Measurements from ENCODE around the gene ALG1.

ALG1 gene

GRCh38 chr16:5026664-5027063, 45.0 kb upstream of the ALG1 start:
- Histone ChIP-seq H3K27me3 (ENCODE audit: insufficient read depth, low read depth) (no peaks in the 10 kb centered on the region; the same call in 1 of the 2 replicates), H3K9ac (no peak overlapping the region), H4K20me1 (ENCODE audit: insufficient read depth) (no peaks in the 10 kb centered on the region), H3K4me3 (IDR thresholded peaks at IDR 0.05; ENCODE audit: insufficient read depth, low read depth, low read length) (no peak overlapping the region), H3K4me2 (no peak overlapping the region), H3K36me3 (ENCODE audit: insufficient read depth) (no peaks in the 10 kb centered on the region), H3K79me2 (ENCODE audit: insufficient read depth, low read depth) (no peaks in the 10 kb centered on the region), H3K27ac (no peak overlapping the region), H2AFZ (ENCODE audit: low read depth) (no peak overlapping the region), H3K4me1 (ENCODE audit: low read depth, poor library complexity, severe bottlenecking) (no peaks in the 10 kb centered on the region)
- TF ChIP-seq CTCF (conservative IDR thresholded peaks at IDR 0.05; ENCODE audit: low read depth, low read length), result no peak

DNA sequence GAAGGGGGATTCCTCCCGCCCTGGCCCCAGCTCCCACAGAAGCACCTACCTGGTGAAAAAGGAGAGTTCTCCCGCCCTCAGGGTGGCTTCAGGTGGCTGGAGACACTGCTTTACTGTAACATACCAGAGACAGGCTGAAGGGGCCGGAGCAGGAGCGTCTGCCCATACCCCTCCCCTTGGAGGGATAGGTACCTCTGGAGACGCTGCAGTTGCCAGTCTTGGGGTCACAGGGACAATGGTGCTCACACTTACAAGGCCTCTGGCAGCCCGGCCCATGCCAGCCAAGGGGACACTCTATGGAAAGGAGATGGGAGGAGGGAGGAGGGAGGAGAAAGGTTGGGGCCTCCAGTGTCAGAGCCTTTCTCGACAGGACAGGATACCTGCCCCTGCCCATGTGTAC, 44.6 kb upstream of the ALG1 start:
- Histone ChIP-seq H3K36me3 (ENCODE audit: insufficient read depth) (no peaks in the 10 kb centered on the region), H3K4me3 (IDR thresholded peaks at IDR 0.05; ENCODE audit: insufficient read depth, low read depth, low read length) (no peak overlapping the region), H3K4me2 (no peak overlapping the region), H3K9ac (no peak overlapping the region), H3K27ac (no peak overlapping the region), H3K79me2 (ENCODE audit: insufficient read depth, low read depth) (no peaks in the 10 kb centered on the region), H4K20me1 (ENCODE audit: insufficient read depth) (no peaks in the 10 kb centered on the region), H2AFZ (ENCODE audit: low read depth) (no peak overlapping the region), H3K27me3 (ENCODE audit: insufficient read depth, low read depth) (no peaks in the 10 kb centered on the region), H3K4me1 (ENCODE audit: low read depth, poor library complexity, severe bottlenecking) (no peaks in the 10 kb centered on the region)
- TF ChIP-seq CTCF (conservative IDR thresholded peaks at IDR 0.05; ENCODE audit: low read depth, low read length), result no peak

DNA sequence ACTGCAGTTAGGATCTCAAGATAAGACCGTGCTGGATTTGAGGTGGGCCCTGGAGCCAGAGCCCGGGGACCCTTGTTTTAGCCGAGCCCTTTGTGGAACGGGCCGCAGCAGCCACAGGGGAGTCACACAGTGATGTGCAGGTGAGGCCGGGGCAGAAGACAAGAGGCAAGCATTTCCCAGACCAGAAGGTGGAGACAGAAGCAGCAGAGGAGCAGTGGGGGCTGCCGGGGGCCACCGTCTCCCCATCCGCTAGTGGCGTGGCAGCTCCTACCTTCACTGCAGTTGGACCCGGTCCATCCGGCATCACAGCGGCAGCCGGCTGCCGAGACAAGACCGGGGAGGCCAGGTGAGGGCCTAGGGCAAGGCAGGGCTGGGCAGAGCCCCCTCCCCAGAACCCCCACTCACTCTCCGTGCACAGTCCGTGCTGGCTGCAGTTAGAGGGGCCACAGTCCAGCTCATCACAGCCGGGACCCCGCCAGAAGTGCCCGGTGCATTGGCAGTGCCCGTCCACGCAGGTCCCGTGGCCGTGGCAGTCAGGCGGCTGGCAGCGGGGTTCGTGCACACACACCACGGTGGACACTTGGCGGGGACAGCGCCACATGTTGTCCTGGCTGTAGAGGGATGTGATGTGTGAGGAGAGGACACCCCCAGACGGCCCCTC, 43.9 kb upstream of the ALG1 start:
- Histone ChIP-seq H3K27ac (no peak overlapping the region), H4K20me1 (ENCODE audit: insufficient read depth) (no peaks in the 10 kb centered on the region), H3K4me1 (ENCODE audit: low read depth, poor library complexity, severe bottlenecking) (peaks cover 2% of the 10 kb centered on the region), H3K79me2 (ENCODE audit: insufficient read depth, low read depth) (no peaks in the 10 kb centered on the region), H3K4me3 (IDR thresholded peaks at IDR 0.05; ENCODE audit: insufficient read depth, low read depth, low read length) (no peak overlapping the region), H2AFZ (ENCODE audit: low read depth) (no peak overlapping the region), H3K9ac (no peak overlapping the region), H3K27me3 (ENCODE audit: insufficient read depth, low read depth) (no peaks in the 10 kb centered on the region), H3K36me3 (ENCODE audit: insufficient read depth) (no peaks in the 10 kb centered on the region), H3K4me2 (no peak overlapping the region)
- TF ChIP-seq CTCF (conservative IDR thresholded peaks at IDR 0.05; ENCODE audit: low read depth, low read length), result no peak

- Histone ChIP-seq H3K36me3 (ENCODE audit: insufficient read depth) (no peaks in the 10 kb centered on the region), H2AFZ (ENCODE audit: low read depth) (no peak overlapping the region), H3K79me2 (ENCODE audit: insufficient read depth, low read depth) (no peaks in the 10 kb centered on the region), H3K4me3 (IDR thresholded peaks at IDR 0.05; ENCODE audit: insufficient read depth, low read depth, low read length) (no peak overlapping the region), H3K4me1 (ENCODE audit: low read depth, poor library complexity, severe bottlenecking) (peaks cover 7% of the 10 kb centered on the region), H3K27ac (no peak overlapping the region), H3K27me3 (ENCODE audit: insufficient read depth, low read depth) (no peaks in the 10 kb centered on the region), H3K4me2 (no peak overlapping the region), H4K20me1 (ENCODE audit: insufficient read depth) (no peaks in the 10 kb centered on the region), H3K9ac (no peak overlapping the region)
- no peak for TF ChIP-seq CTCF (conservative IDR thresholded peaks at IDR 0.05; ENCODE audit: low read depth, low read length)
Observed at GRCh38 chr16:5028950-5029475, 42.6 kb upstream of the ALG1 start.
